Measurements from ENCODE around the gene ATP9A. TPM values are rescaled to one million over a fixed set of nuclear protein-coding genes. Genes with fewer than 3 reads are reported as not detected.
A peak's percentile ranks its signal among the peaks of the same experiment; 100 is the strongest.

Gene ATP9A
- total RNA-seq, 1 experiment from 2014 or later = 12.1 TPM

- Histone ChIP-seq H3K23me2 (ENCODE audit: insufficient read length, low read depth, low read length, poor library complexity, severe bottlenecking) (peaks cover 19% of the 10 kb centered on the region), H4K5ac (ENCODE audit: insufficient read length, low read depth, low read length) (peak overlapping the region; percentile 80), H3K27ac (ENCODE audit: insufficient read length, low read depth, low read length) (peak overlapping the region; percentile 88), H2BK120ac (ENCODE audit: low read depth, low read length, poor library complexity, severe bottlenecking) (peak overlapping the region; percentile 24), H3T11ph (ENCODE audit: low read length) (no peak overlapping the region), H4K20me1 (ENCODE audit: control insufficient read depth, insufficient read depth, insufficient read length) (no peaks in the 10 kb centered on the region), H3K27me3 (ENCODE audit: insufficient read depth, low read length) (no peaks in the 10 kb centered on the region), H2BK12ac (ENCODE audit: insufficient read length, low read depth, low read length) (peak overlapping the region; percentile 65), H3K56ac (ENCODE audit: insufficient read length, low read depth, low read length) (peak overlapping the region; percentile 89), H3K14ac (ENCODE audit: insufficient read depth, low read length) (peak overlapping the region; percentile 96), H4K8ac (replicated peaks; ENCODE audit: insufficient read length, low read depth, low read length) (no peak overlapping the region), H4K91ac (ENCODE audit: insufficient read length, low read depth, low read length) (no peak overlapping the region), H3K18ac (ENCODE audit: insufficient read length, low read depth, low read length) (peak overlapping the region; percentile 90), H3K79me2 (ENCODE audit: insufficient read depth, low read length) (peaks cover 39% of the 10 kb centered on the region), H2AFZ (ENCODE audit: low read length) (no peak overlapping the region), H2BK15ac (ENCODE audit: low read depth, low read length) (no peak overlapping the region), H2AK5ac (ENCODE audit: insufficient read length, low read length) (no peak overlapping the region), H2BK5ac (ENCODE audit: insufficient read length, low read length) (no peak overlapping the region), H3K79me1 (ENCODE audit: insufficient read depth, low read depth, low read length, poor library complexity, severe bottlenecking) (no peaks in the 10 kb centered on the region), H3K9ac (ENCODE audit: extremely low read depth, insufficient read length, low read length) (peak overlapping the region; percentile 95), H3K23ac (ENCODE audit: insufficient read length, low read depth, low read length) (no peak overlapping the region), H3K4me2 (ENCODE audit: insufficient read depth, insufficient read length, low read length) (peak overlapping the region; percentile 81), H3K4me1 (ENCODE audit: insufficient read depth, low read length) (peaks cover 4% of the 10 kb centered on the region; the same call in 1 of the 2 replicates), H3K9me3 (ENCODE audit: control insufficient read depth, low read depth, low read length) (no peaks in the 10 kb centered on the region), H2BK20ac (ENCODE audit: low read depth, low read length, poor library complexity, severe bottlenecking) (no peak overlapping the region), H3K4ac (ENCODE audit: low read depth, low read length) (peak overlapping the region; percentile 64; the same call in 1 of the 2 replicates)
- peaks cover 45 to 49% of the 10 kb centered on the region in 2 experiments for H3K4me1 Mint-ChIP-seq
- TF ChIP-seq CTCF (conservative IDR thresholded peaks at IDR 0.05) = no peak
- H3K27me3 Mint-ChIP-seq (ENCODE audit: low read depth) = no peaks in the 10 kb centered on the region; the same call in 1 of the 2 replicates
- no peak for DNase-seq
- H3K9me3 Mint-ChIP-seq = peaks cover 0 to 3% of the 10 kb centered on the region in 2 experiments; a peak in 3 of 5 replicates
- H3K27ac Mint-ChIP-seq = peak overlapping the region; percentile 98 to 100 (median 99)
- WGBS (ENCODE audit: extremely low coverage, insufficient read length, low lambda C conversion rate) = no CpG with 5 or more reads among the region's 18 CpGs
- peaks cover 5 to 31% (median 18%) of the 10 kb centered on the region in 3 experiments for H3K36me3 Mint-ChIP-seq (ENCODE audit: insufficient read depth in 1 of 3, low read depth in 3 of 3)
- peak overlapping the region; percentile 97 to 98 for H3K4me3 Mint-ChIP-seq
Measured at GRCh38 chr20:51800872-51801121, 32.6 kb upstream of the ATP9A start.

All from H9 (cell line).